GM11168 (cell line): Measurements from ENCODE around the gene ADAMTS20.

Experiments
- in situ Hi-C: fragments of 300-500 bp; cut with MboI; formaldehyde crosslinking; loops from one replicate; pipeline ENCODE4 v1.12.0; 2022; ENCODE audit warnings: low sequenced_read_pairs; ENCODE audit not compliant: unreplicated experiment

Gene ADAMTS20

DNA sequence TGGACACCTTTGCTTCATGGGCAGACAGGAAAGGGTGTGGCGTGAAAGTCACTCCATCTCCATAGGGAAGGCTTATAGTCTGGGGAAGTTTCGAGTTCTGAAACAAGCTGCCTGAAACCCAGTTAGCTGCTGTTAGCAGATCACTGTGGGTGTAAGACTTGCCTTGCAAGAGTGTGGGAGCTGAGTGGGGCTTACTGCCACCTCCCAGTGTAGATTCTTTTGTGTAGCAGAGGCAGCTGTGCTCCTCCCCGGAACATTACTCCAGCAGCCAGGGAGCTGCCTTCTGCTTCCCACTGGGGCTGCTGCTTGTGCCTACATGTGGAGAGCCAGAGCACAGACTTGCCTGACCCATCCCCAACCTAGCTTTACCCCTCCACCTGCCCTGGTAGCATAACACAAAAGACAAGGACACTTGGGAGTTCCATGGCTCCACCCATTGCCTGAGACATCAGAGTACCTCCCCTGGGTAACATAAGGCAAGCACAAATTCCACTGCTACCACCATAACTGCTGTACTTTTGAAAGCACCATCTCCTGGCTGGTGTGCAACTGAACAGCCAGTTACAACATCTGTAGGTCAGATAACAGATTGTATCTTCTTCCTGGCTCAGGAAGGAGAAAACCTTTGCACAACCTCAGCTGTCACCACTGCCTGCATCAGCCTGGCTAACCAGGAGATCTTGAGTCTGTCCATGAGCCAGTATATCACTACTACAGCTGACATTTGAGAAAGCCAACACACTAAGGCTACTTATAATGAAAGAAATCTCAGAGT, 69.5 kb downstream of the ADAMTS20 start:
- in situ Hi-C loops: no loop called here

DNA sequence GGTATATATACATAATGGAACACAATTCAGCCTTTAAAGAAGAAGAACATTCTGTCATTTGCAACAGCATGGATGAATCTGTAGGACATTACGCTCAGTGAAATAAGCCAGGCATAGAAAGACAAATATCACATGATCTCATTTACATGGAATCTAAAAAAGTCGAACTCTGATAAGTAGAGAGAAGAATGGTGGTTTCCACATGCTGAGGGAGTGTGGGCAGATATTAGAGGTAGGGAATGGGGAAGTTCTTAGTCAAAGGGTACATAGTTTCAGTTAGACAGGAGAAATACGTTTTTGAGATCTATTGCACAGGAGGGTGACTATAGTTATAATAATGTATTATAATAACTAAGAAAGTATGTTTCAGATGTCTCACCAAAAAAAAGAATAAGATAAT, 71.4 kb downstream of the ADAMTS20 start:
- in situ Hi-C loops: no loop called here

DNA sequence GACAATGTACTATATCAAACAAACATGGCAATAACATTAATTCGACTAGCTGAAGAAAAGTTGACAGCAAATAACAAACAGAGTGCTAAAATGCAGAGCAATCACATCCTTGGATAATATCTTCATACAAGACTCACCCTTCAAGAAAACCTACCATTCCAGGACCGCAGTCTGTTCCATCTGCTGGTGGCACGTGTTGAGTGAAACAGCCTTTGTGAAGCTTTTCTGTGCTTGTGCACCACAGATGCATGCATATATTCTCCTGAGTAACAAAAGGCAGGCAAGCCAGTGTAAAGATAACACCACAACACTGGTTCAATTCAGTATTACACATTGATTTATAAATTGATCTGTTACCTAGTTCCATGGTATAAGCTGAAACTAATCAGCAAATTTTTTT, 89.3 kb downstream of the ADAMTS20 start:
- in situ Hi-C loops: no loop called here

DNA sequence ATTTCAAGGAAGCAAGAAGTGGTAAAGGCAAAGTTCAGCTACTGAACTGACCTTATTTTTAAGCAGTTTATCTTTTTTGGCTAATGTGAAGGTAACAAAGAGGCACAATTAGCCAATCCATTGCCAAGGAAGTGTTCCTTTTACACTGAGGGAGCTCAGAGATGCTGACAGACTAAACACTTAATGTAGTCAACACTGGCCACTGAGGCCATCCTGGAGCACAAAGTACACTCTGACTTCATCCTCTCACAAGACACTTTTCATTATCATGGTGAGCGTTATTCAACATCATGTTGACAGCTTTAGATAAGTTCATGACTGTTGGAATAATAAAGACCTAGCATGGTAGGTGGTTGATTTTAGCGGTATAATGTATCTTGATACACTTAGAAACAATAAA, 89.9 kb downstream of the ADAMTS20 start:
- in situ Hi-C loops: no loop called here

DNA sequence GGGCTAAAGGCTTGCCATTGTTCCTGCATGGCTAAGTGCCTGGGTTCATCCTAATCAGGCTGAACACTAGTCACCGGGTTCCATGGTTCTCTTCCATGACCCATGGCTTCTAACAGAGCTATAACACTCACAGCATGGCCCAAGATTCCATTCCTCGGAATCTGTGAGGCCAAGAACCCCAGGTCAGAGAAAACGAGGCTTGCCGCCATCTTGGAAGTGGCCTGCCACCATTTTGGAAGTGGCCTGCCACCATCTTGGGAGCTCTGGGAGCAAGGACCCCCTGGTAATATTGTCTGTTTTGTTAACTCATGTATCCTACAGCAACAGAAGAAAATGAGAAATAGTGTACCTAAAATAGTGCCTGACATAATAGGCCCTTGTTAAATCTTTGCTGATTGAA, 92.7 kb downstream of the ADAMTS20 start:
- in situ Hi-C loops: no loop called here

DNA sequence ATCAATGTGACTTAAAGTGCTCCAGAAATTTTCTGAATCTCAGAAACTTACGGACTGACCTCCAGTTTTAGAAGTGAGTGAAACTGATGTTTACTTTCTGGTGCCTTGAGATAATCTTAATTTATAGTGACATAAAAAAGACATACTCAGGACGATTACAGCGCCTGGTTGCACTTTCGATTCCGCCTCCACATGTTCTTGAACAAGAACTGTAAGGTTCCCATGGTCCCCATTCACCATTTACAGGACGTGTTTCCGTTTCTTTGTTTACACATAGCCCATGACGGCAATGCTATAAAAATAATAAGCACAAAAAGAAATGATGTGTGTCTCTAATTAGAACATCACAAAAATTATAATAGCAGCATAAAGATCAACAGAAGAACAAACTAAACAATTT, 98.2 kb downstream of the ADAMTS20 start:
- in situ Hi-C loops: no loop called here

DNA sequence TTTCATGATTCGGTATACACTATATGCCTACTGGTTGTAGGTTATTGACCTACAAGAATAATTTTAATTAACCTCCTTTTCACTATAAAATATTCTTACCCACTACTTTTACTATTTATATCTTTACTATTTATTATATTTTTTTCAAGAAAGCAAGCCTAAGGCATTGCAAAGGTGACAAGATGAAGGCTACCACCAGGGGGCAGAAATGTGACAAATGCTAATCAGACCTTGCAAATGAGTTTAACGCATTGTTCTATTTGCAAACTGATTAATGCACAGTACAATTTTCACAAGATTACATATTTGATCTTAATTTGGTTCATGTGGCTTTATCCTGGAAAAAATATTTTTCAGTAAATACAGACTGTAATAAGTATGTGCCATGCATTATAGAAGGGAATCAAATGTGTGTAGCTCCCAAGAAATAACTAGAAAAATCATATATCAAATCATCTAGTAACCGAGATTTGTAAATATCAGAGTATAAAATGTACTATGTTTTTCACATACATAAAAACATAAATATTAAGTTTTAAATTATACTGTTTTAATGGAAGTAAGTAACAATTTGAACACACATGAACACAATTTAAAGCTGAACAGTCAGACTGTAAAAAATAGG, 107.0 kb downstream of the ADAMTS20 start:
- in situ Hi-C loops: no loop called here

DNA sequence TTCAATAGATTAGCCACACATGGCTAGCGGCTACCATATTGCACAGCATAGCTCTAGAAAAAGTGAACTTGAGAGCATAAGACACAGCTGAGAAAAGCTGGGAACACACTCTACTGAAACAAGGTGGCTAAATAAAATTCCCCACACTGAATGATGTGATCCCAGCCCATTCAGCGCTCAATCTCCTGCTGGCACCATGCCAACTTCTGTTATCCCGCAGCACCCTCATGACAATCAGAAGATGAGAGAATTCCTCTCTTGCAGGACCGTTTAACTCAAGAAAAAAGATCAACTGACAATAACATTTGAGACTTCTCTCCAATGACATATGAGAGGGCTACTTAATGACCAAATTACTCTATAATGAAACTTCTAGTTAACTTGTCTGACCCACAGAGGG, 115.4 kb downstream of the ADAMTS20 start:
- in situ Hi-C loops: no loop called here

DNA sequence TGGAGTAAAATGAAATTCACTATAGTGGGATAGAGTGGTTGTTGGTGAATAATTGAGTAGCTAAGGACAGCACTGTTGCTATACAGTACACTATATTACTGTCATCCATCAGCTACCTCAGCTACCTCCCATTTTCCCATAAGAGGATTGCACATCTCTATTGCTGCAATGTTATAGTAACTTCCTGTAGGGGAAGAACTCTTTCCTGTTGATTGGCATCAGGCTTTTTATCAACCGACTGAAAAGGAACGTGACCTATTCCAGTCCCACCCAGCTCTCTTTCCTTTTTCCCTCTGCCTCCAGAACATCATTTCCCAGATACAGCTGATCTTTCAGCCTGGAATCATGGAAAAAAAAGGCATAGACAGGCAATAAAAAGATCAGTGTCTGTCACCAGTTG, 117.4 kb downstream of the ADAMTS20 start:
- in situ Hi-C loops: no loop called here

DNA sequence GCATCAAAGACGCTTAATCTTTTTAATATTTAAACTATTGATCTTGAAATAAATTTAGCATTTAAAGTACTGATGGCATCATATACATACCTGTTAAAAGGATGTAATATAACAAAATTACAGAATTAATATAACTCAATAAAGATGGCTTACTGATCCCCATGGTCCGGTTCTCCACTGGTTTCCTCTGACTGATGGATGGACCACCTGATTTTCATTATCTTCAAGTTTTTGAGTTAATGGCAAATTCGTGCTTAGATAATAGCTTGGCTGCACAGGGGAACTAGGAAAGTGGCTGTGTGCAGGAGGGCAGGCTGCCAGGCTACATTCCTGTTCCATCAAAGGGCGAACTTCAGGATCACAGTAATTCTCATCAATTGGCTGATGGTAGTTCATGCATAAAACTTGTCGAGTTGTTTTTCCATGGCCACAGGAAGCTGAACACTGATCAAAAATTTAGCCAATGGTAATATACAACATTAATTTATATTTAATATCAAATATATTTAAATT, 123.9 kb downstream of the ADAMTS20 start:
- in situ Hi-C loops: no loop called here

DNA sequence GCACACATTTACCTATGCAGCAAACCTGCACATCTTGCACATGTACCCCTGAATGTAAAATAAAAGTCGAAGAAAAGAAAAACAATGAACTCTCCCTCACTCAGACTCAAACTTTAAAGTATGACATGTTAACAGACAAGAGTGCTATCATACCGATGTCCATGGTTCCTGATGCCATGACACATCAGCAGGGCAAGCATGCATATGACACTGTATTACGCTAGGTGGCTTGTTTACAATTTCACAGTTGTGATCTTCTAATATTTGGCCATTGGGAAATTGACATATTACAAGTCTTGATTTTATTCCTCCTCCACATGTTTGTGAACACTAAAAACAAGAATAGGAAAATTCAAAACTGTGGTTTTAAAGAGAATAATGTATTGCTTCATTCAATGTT, 126.6 kb downstream of the ADAMTS20 start:
- in situ Hi-C loops: no loop called here

DNA sequence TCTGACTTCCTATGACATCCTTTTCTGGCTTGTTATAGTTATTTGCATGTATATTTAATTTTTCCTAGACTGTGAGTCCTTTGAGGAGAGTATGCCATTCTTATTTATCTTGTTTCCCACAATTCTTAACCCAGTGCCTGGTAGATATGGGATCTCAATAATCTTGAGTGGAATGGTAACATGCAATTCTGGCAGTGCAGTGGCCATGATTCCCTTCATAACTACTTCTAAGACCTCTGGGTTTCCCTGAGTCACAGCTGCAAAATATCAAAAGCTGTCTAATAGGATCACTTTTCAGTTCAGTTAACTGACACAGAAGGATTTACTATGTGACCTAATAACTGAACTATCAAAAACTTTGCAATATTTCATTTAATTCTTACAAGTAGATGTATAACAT, 135.0 kb downstream of the ADAMTS20 start:
- in situ Hi-C loops: no loop called here

DNA sequence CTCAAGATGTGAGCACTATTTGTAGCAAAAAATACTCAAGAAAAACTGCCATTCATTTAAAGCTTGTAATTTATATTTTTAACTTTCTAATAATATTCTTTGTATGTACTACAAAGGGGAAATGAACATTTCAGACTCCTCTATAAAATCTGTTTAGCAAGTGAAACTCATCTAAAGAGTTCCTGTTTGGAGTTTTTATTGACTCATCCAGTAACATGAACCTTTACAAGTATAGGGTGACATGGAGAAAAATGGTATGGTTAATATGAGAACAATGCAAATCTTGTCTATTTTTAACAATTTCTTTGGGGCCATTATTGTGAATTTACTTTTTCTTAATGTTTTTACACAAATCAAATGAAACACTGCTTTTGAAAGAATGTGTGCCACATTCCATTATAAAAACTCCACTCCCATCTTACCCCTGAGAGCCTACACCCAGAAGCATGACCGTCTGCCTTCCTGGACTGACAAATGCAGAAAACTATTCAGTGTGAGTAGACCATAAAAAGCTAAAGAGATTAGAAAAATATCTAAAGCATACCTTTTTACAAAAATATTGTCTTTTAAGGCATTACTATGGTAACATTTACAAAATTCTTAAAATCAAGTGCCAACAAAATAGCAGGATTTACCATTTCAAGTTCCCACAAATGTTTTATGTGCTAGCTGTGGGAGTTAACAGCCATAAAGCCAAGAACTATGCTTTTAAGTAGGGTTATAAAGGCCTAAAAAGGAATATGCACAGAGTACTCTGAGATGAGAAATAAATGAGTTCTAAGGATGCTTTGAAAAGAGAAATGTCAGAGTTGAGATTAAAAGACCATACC, 144.0 kb downstream of the ADAMTS20 start:
- in situ Hi-C loops: no loop called here

DNA sequence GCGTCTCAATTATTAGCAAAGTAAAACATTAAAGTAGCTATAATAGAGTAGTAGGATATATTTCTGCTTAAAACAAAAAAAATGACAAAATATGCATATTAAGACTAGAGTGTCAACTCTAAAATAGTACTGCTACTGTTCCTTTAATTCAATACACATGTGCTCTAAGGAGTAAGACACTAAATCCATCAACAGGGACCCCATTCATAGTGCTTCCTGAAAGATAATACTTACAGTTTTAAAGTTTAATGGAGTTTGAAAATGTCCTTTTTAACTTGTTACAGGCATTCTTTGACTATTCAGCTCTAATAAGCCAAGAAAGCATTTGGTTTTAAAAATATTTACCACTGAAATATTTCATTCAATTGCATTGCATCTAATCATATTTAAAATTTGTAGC, 145.2 kb downstream of the ADAMTS20 start:
- in situ Hi-C loops: no loop called here

DNA sequence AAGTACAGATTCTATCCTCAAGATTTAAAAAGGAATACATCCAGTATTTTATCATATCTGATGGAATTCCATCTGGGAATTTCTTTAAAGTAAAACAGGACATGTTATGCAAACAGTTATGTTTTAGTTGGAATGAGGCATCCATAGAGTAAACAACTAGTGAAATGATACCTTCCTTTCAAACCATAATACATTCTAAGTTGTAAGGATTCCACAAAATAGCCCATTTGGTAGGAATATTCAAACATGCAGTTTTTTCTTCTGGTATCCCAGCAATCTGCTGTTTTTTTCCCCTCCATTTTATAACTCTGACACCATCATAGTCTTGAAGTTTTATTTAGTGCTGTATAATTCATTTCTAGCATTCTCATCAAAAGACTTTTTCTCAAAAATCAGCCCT, 149.6 kb downstream of the ADAMTS20 start:
- in situ Hi-C loops: no loop called here

DNA sequence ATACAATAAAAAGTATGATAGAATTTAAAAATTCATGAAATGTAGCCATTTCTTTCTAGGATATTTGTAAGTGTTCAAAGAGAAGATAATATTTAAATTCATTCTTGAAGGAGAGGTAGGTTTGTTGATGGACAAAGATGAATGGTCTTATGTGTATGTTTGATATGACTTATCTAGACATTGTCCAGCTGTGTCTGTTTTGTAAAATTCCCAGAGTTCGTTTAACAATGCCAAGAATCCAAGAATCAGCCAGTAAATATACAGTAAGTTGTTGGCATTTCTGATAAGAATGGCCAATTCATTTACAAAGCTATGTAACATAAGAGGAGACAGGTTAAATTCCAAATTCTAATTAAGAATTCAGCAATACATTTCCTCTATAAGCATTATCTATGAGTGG, 150.9 kb downstream of the ADAMTS20 start:
- in situ Hi-C loops: no loop called here

DNA sequence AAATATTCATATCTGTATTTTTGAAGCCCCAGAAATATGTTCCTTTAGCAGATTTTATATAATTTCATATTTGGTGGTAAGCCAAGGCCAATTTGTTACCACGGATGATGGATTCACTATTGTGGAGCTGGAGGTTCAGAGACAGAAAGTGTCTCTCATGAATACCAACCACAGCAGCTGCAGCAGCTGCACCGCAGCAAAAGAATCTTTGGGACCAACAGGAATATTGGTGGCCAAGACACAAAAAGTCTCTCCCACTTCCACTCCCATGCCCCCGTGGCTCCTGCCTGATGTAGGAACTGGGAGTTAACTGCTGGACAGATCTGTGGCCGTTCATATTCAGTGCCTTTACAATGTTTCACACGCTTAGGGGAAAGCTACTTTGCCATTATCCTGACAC, 155.3 kb downstream of the ADAMTS20 start:
- in situ Hi-C loops: no loop called here

DNA sequence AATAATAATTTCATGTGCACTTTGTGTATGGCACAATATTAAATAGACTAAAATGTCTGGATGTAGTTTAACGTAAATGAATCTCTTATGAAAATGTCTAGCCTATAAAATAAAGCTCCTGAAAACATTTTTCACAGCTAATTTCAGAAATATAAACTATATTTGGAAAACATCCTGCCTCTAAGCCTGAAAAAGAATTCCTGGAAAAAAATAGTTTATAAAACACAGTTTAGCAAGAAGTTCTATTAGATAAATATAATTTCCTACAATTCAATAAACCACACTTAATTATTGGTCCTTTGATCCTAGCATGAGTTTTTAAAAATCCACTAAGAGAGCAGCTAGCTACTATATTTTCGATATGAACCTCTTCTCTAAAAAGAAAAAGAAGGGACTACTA, 159.9 kb downstream of the ADAMTS20 start:
- in situ Hi-C loops: no loop called here

DNA sequence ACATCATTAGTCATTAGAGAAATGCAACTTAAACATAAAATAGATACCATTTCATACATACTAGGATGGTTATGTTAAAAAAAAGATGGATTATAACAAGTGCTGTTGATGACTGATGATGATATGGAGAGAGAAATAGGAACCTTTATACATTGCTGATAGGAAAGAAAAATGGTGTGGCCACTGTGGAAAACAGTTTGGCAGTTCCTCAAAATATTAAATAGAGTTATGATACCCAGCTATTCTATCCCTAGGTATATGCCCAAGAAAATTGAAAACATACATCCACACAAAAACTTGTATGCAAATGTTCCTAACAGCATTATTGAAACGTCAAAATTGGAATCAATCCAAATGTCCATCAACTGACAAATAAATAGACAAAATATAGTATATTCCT, 170.1 kb downstream of the ADAMTS20 start:
- in situ Hi-C loops: no loop called here

DNA sequence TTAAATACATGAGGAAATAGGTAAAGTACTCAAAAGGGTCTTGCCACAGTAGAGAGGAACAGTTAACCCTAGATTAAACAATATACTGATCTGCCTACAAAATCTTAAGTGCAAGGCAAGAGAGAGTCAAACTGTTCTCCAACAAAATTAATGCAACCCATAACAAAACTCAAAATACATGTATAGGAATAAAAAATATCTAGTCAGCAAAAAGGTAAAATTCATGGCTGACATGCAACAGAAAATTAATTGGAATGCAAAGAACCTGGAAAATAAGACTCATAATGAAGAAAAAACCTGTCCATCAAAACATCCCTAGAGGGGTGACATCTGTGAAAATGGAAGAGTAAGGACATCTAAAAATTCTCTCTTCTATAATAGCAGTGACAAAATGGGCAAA, 173.6 kb downstream of the ADAMTS20 start:
- in situ Hi-C loops: no loop called here

DNA sequence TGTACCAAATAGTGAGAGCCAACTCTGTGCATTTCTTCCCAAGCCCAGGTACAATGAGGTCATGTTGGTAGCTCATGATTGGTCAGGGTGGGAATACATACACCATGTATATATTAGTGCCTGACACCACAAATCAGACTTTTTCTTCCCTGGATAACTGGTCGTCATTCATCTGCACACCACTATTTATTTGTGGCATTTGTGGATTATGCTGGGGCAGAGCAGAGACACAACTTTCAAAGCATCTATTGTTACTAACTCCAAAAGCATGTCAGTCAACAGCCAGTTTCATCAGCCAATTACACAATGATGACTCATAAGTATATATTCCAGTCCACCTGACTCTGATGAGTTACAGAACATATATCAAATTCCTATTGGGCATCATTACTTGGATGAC, 181.7 kb downstream of the ADAMTS20 start:
- in situ Hi-C loops: no loop called here
